KMS-11 (cell line): ENCODE measurements around the gene RSL1D1.

Experiments
- H2AFZ ChIP-seq: fragments of 200-600 bp; sonication (generic); 2 replicates; pipeline ENCODE4 v1.6.1; 2016; ENCODE audit warnings: antibody characterized with exemption, mixed run types, low read depth
- H3K27ac ChIP-seq: fragments of 200-600 bp; sonication (generic); 2 replicates; pipeline ENCODE4 v1.6.1; 2016; ENCODE audit warnings: mild to moderate bottlenecking, mixed run types
- H3K27me3 ChIP-seq: fragments of 200-600 bp; sonication (generic); 2 replicates; pipeline ENCODE4 v1.6.1; 2017; ENCODE audit warnings: mild to moderate bottlenecking, low read depth, mixed run types, moderate library complexity; ENCODE audit not compliant: insufficient read depth
- H3K36me3 ChIP-seq: fragments of 200-600 bp; sonication (generic); 2 replicates; pipeline ENCODE4 v1.6.1; 2017; ENCODE audit warnings: mild to moderate bottlenecking, mixed run types; ENCODE audit not compliant: insufficient read depth
- H3K4me1 ChIP-seq: fragments of 200-600 bp; sonication (generic); 2 replicates; pipeline ENCODE4 v1.6.1; 2016; ENCODE audit warnings: mild to moderate bottlenecking, low read depth, mixed run types; ENCODE audit not compliant: poor library complexity, severe bottlenecking
- H3K4me2 ChIP-seq: fragments of 200-600 bp; sonication (generic); 2 replicates; pipeline ENCODE4 v1.7.0; 2016; ENCODE audit warnings: mild to moderate bottlenecking, mixed run types
- H3K4me3 ChIP-seq: fragments of 200-600 bp; sonication (generic); IDR thresholded peaks from 2 replicates; pipeline ENCODE4 v1.6.1; 2017; ENCODE audit warnings: low read depth, low read length, mixed read lengths; ENCODE audit not compliant: insufficient read depth
- H3K79me2 ChIP-seq: fragments of 200-600 bp; sonication (generic); 2 replicates; pipeline ENCODE4 v1.6.1; 2016; ENCODE audit warnings: low read depth, mixed run types; ENCODE audit not compliant: insufficient read depth
- H3K9ac ChIP-seq: fragments of 200-600 bp; sonication (generic); 2 replicates; pipeline ENCODE4 v1.6.1; 2016; ENCODE audit warnings: mild to moderate bottlenecking, mixed run types
- H4K20me1 ChIP-seq: fragments of 200-600 bp; sonication (generic); 2 replicates; pipeline ENCODE4 v1.6.1; 2016; ENCODE audit warnings: mild to moderate bottlenecking, mixed run types; ENCODE audit not compliant: insufficient read depth
- TF ChIP-seq, protein P1 (sequence below): fragments of 200-600 bp; sonication (generic); conservative IDR thresholded peaks from 2 replicates; pipeline ENCODE4 v1.6.1; 2017; ENCODE audit warnings: low read depth, mild to moderate bottlenecking, antibody characterized with exemption, low read length, moderate library complexity, mixed read lengths

The RSL1D1 gene

GRCh38 chr16:11892761-11893160 is 41.4 kb upstream of the RSL1D1 start:
- H3K27ac ChIP-seq: no peak overlapping the region
- peaks cover 19% of the 10 kb centered on the region for H3K4me1 ChIP-seq
- no peak overlapping the region for H2AFZ ChIP-seq
- no peak overlapping the region for H3K4me2 ChIP-seq
- H3K27me3 ChIP-seq: no peaks in the 10 kb centered on the region
- H4K20me1 ChIP-seq: peaks cover 1% of the 10 kb centered on the region
- H3K4me3 ChIP-seq: no peak overlapping the region
- peaks cover 52% of the 10 kb centered on the region for H3K79me2 ChIP-seq
- no peak overlapping the region for H3K9ac ChIP-seq
- H3K36me3 ChIP-seq: peaks cover 16% of the 10 kb centered on the region
- TF ChIP-seq, protein P1, sequence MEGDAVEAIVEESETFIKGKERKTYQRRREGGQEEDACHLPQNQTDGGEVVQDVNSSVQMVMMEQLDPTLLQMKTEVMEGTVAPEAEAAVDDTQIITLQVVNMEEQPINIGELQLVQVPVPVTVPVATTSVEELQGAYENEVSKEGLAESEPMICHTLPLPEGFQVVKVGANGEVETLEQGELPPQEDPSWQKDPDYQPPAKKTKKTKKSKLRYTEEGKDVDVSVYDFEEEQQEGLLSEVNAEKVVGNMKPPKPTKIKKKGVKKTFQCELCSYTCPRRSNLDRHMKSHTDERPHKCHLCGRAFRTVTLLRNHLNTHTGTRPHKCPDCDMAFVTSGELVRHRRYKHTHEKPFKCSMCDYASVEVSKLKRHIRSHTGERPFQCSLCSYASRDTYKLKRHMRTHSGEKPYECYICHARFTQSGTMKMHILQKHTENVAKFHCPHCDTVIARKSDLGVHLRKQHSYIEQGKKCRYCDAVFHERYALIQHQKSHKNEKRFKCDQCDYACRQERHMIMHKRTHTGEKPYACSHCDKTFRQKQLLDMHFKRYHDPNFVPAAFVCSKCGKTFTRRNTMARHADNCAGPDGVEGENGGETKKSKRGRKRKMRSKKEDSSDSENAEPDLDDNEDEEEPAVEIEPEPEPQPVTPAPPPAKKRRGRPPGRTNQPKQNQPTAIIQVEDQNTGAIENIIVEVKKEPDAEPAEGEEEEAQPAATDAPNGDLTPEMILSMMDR: no peak

DNA sequence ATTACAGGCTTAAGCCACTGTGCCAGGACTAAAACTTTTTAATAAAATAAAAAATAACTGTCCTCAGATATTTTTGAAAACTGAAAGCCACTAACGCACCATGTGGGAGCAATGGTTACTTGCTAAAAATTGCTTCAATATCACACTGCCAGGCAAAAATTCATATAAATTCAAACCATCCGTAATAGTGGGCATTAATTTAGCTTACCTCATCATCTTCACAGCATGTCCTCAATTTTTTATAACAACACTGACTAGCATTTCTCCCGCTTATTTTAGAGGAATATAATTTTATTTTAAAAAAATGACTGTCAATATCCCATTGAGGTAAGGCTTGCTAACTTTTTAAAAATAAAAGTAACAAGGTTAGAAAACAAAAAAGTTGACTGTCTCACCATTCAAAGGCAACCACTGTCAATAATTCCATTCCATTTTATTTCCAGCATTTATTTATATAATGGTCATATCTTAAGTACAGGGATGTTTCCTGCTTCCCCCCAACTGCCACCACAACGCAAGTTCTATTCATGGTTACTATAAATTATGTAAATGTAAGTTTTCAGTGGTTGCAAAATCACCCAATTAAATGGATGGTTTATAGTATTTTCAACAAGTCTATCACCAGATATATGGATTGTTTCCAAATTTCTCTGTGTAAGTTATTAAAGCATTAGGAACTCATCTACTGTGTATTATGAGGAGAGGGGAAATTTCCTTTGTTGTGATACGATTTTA is 39.1 kb upstream of the RSL1D1 start:
- Histone ChIP-seq H3K9ac (no peak overlapping the region), H3K27ac (no peak overlapping the region), H3K4me1 (peaks cover 4% of the 10 kb centered on the region), H2AFZ (no peak overlapping the region), H3K36me3 (peaks cover 33% of the 10 kb centered on the region), H3K79me2 (peaks cover 37% of the 10 kb centered on the region; the same call in 1 of the 2 replicates), H3K27me3 (no peaks in the 10 kb centered on the region), H4K20me1 (no peaks in the 10 kb centered on the region; the same call in 1 of the 2 replicates), H3K4me2 (no peak overlapping the region), H3K4me3 (no peak overlapping the region)
- TF ChIP-seq, protein P1: no peak

DNA sequence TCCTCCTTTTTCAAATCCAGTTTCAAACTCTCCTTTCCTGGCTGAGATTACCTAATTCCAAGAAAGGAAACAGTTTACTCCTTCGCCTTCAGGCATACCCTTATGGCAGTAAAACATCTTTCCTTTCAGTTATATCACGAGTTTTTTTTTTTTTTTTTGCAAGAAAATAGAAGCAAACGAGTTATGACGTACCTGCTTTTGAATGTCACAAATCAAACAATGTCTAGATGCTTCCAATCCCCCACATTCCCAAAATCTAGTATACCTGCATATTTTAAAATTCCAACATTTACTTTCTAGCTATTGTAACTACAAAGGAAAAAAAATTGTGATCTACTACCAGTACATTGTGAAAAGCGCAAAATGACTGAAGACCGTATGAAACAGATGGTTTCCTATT is 35.5 kb upstream of the RSL1D1 start:
- peaks cover 45% of the 10 kb centered on the region for H3K36me3 ChIP-seq
- no peak overlapping the region for H2AFZ ChIP-seq
- TF ChIP-seq, protein P1: no peak
- peaks cover 23% of the 10 kb centered on the region; the same call in 1 of the 2 replicates for H3K79me2 ChIP-seq
- H3K4me1 ChIP-seq: no peaks in the 10 kb centered on the region
- H3K27ac ChIP-seq: no peak overlapping the region
- no peak overlapping the region for H3K4me3 ChIP-seq
- H3K27me3 ChIP-seq: no peaks in the 10 kb centered on the region
- H3K9ac ChIP-seq: no peak overlapping the region
- no peaks in the 10 kb centered on the region for H4K20me1 ChIP-seq
- no peak overlapping the region for H3K4me2 ChIP-seq

- TF ChIP-seq, protein P1: no peak
- no peak overlapping the region for H3K4me3 ChIP-seq
- no peaks in the 10 kb centered on the region for H4K20me1 ChIP-seq
- H3K4me1 ChIP-seq: no peaks in the 10 kb centered on the region
- no peak overlapping the region for H3K27ac ChIP-seq
- H3K27me3 ChIP-seq: no peaks in the 10 kb centered on the region
- peaks cover 51% of the 10 kb centered on the region; the same call in 1 of the 2 replicates for H3K36me3 ChIP-seq
- no peak overlapping the region for H3K9ac ChIP-seq
- peaks cover 29% of the 10 kb centered on the region; the same call in 1 of the 2 replicates for H3K79me2 ChIP-seq
- no peak overlapping the region for H3K4me2 ChIP-seq
- no peak overlapping the region for H2AFZ ChIP-seq
These were observed 32.7 kb upstream of the RSL1D1 start for GRCh38 chr16:11884035-11884434.
